Stimulated activated memory B cell treated with anti-CD40 and anti-IgM and Interleukin-4, amounts not matched to agents 10 μg/mL and 1 μg/mL and 100 μg/mL, for 72 hours (primary cell): ENCODE measurements around the gene MRTFA.
"Not testable (repeated sequence)": the region's sequence is repeated elsewhere in the genome, so short reads cannot be mapped to it uniquely, and the experiment has no call there.

Source experiments
- ATAC-seq: fragments of 150-1000 bp; cut with Tn5 transposase; 2 replicates; pipeline ENCODE4 v1.10.0; 2021
- H3K27ac Mint-ChIP-seq: one replicate; pipeline ENCODE4 v1.8.0; 2022; ENCODE audit warnings: mild to moderate bottlenecking, mixed read lengths
- H3K27me3 Mint-ChIP-seq: one replicate; pipeline ENCODE4 v1.8.0; 2022; ENCODE audit warnings: mixed read lengths
- H3K36me3 Mint-ChIP-seq: one replicate; pipeline ENCODE4 v1.8.0; 2022; ENCODE audit warnings: mixed read lengths
- H3K4me1 Mint-ChIP-seq: one replicate; pipeline ENCODE4 v1.8.0; 2022; ENCODE audit warnings: mixed read lengths
- H3K4me3 Mint-ChIP-seq: one replicate; pipeline ENCODE4 v1.8.0; 2022; ENCODE audit warnings: mild to moderate bottlenecking, moderate library complexity, mixed read lengths
- H3K9me3 Mint-ChIP-seq: one replicate; pipeline ENCODE4 v1.8.0; 2022; ENCODE audit warnings: mixed read lengths

Gene MRTFA

DNA sequence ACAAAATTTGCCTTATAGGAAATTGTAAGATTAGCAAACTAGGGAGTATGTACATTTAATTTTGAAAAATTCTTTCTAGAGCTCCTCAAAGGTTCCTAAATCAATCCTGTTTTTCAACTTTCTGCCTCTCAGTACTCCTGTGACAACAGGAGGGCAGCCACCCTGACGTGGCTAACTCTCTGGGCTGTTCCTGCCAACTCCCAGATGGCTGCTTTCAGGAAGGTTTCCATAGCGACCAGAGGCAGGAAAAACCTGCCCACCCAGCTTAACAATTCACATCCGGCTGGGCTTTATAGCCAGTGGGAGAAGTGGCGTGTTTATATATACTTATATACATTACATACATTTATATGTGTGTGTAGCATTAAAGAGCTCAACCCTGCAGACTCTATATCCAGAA lies 239.6 kb downstream of the MRTFA start:
- no peak for ATAC-seq
- H3K4me3 Mint-ChIP-seq, result no peak overlapping the region
- peaks cover 20% of the 10 kb centered on the region for H3K36me3 Mint-ChIP-seq

DNA sequence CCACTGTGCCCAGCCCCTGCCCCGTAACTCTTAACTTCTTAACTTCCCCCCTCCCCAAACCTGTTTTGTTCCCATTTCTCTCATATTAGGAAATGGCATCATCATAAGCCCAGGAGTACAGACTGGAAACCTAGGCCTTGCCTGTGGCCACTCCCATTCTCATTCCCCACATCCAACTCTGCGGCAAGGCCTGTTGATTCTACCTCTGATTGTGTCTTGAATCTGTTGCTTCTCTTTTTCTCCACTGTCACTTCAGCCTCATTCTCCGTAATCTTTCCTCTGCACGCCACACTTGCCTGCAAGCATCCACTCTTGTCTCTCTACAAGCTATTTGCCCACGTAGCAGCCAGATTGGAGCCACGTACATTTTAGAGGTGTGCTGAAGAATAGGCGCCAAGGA lies 240.9 kb downstream of the MRTFA start:
- no peak for ATAC-seq
- Mint-ChIP-seq H3K9me3 (no peaks in the 10 kb centered on the region), H3K36me3 (peaks cover 21% of the 10 kb centered on the region), H3K4me3 (no peak overlapping the region), H3K27ac (peak overlapping the region; percentile 0), H3K4me1 (peaks cover 80% of the 10 kb centered on the region), H3K27me3 (no peaks in the 10 kb centered on the region)

More for the DNA sequence above, 239.6 kb downstream of the MRTFA start:
- H3K4me1 Mint-ChIP-seq, result peaks cover 87% of the 10 kb centered on the region
- no peaks in the 10 kb centered on the region for H3K27me3 Mint-ChIP-seq
- H3K9me3 Mint-ChIP-seq, result no peaks in the 10 kb centered on the region
- peak overlapping the region; percentile 66 for H3K27ac Mint-ChIP-seq

DNA sequence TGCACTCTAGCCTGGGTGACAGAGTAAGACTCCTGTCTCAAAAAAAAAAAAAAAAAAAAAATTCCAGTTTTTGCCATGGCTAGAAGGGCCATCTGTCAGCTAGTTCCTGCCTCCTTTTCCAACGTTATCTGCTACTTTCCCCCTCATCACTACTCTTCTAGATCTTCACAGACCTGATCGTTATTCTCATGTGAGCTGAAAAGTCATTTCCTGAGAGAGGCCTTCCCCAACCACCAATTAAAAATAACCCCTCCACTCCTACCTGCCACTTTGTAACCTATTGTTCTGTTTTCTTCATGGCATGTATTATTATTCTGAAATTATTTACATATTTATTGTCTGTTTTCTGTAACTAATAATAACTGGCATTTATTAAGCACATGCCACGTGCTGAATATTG lies 241.9 kb downstream of the MRTFA start:
- no peaks in the 10 kb centered on the region for H3K27me3 Mint-ChIP-seq
- no peaks in the 10 kb centered on the region for H3K9me3 Mint-ChIP-seq
- peaks cover 73% of the 10 kb centered on the region for H3K4me1 Mint-ChIP-seq
- ATAC-seq, result no peak
- H3K36me3 Mint-ChIP-seq, result peaks cover 27% of the 10 kb centered on the region
- H3K4me3 Mint-ChIP-seq, result no peak overlapping the region
- no peak overlapping the region for H3K27ac Mint-ChIP-seq

DNA sequence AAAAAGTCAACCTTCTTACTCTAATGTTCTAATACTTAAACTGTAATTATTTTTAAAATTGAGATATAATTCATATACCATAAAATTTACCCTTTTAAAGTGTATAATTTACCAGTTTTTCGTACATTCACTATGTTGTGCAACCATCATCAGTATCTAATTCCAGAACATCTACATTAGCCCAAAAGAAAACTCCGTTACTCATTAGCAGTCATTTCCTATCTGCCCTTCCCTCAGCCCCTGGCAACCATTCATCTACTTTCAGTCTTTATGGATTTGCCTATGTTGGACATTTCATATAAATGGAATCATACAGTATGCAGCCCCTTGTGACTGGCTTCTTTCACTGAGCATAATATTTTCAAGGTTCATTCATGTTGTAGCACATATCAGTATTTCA lies 243.9 kb downstream of the MRTFA start:
- H3K4me3 Mint-ChIP-seq, result no peak overlapping the region
- H3K27me3 Mint-ChIP-seq, result no peaks in the 10 kb centered on the region
- H3K36me3 Mint-ChIP-seq, result peaks cover 40% of the 10 kb centered on the region
- H3K27ac Mint-ChIP-seq, result no peak overlapping the region
- H3K9me3 Mint-ChIP-seq, result no peaks in the 10 kb centered on the region
- H3K4me1 Mint-ChIP-seq, result peaks cover 74% of the 10 kb centered on the region
- ATAC-seq, result no peak

DNA sequence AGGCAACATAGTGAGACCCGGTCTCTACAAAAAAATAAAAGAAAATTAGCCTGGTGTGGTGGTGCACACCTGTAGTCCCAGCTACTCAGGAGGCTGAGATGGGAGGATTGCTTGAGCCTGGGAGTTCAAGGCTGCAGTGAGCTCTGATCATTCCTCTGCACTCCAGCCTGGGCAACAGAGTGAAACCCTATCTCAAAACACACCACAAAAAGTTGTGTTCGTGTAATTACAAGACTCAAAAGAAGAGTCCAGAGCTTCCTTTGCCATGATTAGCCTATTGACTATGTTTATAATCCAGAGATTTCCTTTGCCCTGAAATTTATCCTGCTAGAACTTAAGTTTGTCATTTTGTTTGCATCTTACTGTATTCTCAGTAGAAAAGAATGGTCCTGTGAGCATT lies 245.1 kb downstream of the MRTFA start:
- no peaks in the 10 kb centered on the region for H3K9me3 Mint-ChIP-seq
- H3K27ac Mint-ChIP-seq, result peak overlapping the region; percentile 10
- H3K4me3 Mint-ChIP-seq, result no peak overlapping the region
- peaks cover 67% of the 10 kb centered on the region for H3K4me1 Mint-ChIP-seq
- H3K36me3 Mint-ChIP-seq, result peaks cover 36% of the 10 kb centered on the region
- no peak for ATAC-seq
- H3K27me3 Mint-ChIP-seq, result no peaks in the 10 kb centered on the region

- no peak for ATAC-seq
- H3K9me3 Mint-ChIP-seq, result no peaks in the 10 kb centered on the region
- H3K4me3 Mint-ChIP-seq, result no peak overlapping the region
- peak overlapping the region; percentile 22 for H3K27ac Mint-ChIP-seq
- H3K36me3 Mint-ChIP-seq, result peaks cover 27% of the 10 kb centered on the region
- H3K27me3 Mint-ChIP-seq, result no peaks in the 10 kb centered on the region
- H3K4me1 Mint-ChIP-seq, result peaks cover 61% of the 10 kb centered on the region
Measured at GRCh38 chr22:40388231-40388630, 248.3 kb downstream of the MRTFA start.

- H3K36me3 Mint-ChIP-seq, result peaks cover 27% of the 10 kb centered on the region
- peak; percentile 67 for ATAC-seq
- H3K27ac Mint-ChIP-seq, result peak overlapping the region; percentile 22
- no peaks in the 10 kb centered on the region for H3K27me3 Mint-ChIP-seq
- peaks cover 65% of the 10 kb centered on the region for H3K4me1 Mint-ChIP-seq
- H3K4me3 Mint-ChIP-seq, result no peak overlapping the region
- H3K9me3 Mint-ChIP-seq, result no peaks in the 10 kb centered on the region
Measured at GRCh38 chr22:40387746-40388145, 248.8 kb downstream of the MRTFA start.

DNA sequence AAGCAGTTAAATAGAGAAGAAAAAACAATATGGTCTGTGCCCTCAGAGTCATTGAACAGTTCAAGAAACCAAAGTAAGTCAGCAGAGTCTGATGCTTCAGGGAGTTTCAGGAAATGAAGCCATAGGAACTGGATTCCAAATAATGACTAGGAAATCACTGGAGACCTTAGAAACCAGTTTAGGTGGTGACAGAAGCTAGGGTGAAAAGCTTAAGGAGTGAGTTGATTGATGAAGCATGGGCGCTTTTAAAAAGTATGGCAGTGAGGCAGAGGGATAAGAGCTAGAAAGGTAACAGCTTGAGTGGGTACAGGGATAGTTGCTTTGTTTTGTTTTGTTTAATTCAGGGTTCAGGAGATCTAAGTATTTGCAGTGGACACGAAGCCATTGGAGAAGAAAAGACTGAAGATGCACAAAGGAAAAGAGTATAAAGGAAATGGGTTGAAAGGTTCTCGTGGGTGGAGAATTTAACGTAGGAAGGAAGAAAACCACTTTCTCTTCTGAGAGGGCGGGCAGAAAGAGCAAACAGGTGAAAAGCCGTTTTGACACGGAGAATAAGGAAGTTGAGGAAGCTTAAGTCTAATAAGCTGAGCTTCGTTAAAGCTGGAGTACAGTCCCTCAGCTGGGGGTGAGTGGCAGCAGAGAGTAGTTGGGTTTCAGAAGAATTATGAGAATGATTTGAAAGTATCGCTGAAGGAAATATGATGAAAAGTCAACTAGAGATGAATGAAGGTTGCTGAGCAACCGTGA lies 251.3 kb downstream of the MRTFA start:
- H3K27me3 Mint-ChIP-seq, result no peaks in the 10 kb centered on the region
- peaks cover 23% of the 10 kb centered on the region for H3K36me3 Mint-ChIP-seq
- H3K27ac Mint-ChIP-seq, result peak overlapping the region; percentile 86
- peak; percentile 95 for ATAC-seq
- H3K4me1 Mint-ChIP-seq, result peaks cover 58% of the 10 kb centered on the region
- peak overlapping the region; percentile 80 for H3K4me3 Mint-ChIP-seq
- H3K9me3 Mint-ChIP-seq, result no peaks in the 10 kb centered on the region

GRCh38 chr22:40383905-40384304 lies 252.6 kb downstream of the MRTFA start:
- no peak for ATAC-seq
- Mint-ChIP-seq H3K27me3 (no peaks in the 10 kb centered on the region), H3K36me3 (peaks cover 18% of the 10 kb centered on the region), H3K4me1 (peaks cover 64% of the 10 kb centered on the region), H3K27ac (peak overlapping the region; percentile 86), H3K9me3 (no peaks in the 10 kb centered on the region), H3K4me3 (no peak overlapping the region)

DNA sequence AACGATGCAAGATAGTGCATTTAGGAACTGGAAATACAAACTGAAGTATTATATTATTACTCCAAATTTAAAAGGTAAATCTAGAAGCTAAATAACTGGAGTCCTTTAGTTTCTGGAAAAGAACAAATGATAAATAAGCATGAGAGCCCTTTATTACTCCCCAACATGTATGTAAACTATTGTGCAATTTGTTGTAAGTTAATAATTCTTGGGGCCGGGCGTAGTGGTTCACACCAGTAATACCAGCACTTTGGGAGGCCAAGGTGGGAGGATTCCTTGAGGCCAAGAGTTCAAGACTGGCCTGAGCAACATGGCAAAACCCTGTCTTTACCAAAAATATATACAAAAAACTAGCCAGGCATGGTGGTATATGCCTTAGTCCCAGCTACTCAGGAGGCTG lies 255.1 kb downstream of the MRTFA start:
- Mint-ChIP-seq H3K27ac (no peak overlapping the region), H3K4me1 (peaks cover 60% of the 10 kb centered on the region), H3K27me3 (no peaks in the 10 kb centered on the region), H3K36me3 (peaks cover 6% of the 10 kb centered on the region), H3K9me3 (no peaks in the 10 kb centered on the region), H3K4me3 (no peak overlapping the region)
- ATAC-seq, result no peak

DNA sequence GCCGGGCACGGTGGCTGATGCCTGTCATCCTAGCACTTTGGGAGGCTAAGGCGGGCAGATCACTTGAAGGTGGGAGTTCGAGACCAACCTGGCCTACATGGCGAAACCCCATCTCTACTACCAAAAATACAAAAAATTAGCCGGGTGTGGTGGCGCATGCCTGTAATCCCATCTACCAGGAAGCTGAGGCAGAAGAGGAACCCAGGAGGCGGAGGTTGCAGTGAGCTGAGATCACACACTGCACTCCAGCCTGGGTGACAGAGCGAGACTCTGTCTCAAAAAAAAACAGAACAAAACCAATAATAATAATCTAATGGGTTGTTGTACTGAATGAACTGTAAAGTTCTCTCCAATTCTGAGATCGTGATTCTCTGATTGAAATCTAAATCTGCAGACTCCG lies 258.1 kb downstream of the MRTFA start:
- not testable (repeated sequence) for H3K36me3 Mint-ChIP-seq, H3K27me3 Mint-ChIP-seq, H3K9me3 Mint-ChIP-seq, ATAC-seq, H3K4me3 Mint-ChIP-seq
- peak overlapping the region; percentile 13 for H3K27ac Mint-ChIP-seq
- peaks cover 58% of the 10 kb centered on the region for H3K4me1 Mint-ChIP-seq

- Mint-ChIP-seq H3K4me3 (no peak overlapping the region), H3K27ac (no peak overlapping the region), H3K9me3 (no peaks in the 10 kb centered on the region), H3K4me1 (peaks cover 58% of the 10 kb centered on the region), H3K36me3 (peaks cover 12% of the 10 kb centered on the region), H3K27me3 (no peaks in the 10 kb centered on the region)
- no peak for ATAC-seq
Measured at GRCh38 chr22:40377931-40378330, 258.6 kb downstream of the MRTFA start.

DNA sequence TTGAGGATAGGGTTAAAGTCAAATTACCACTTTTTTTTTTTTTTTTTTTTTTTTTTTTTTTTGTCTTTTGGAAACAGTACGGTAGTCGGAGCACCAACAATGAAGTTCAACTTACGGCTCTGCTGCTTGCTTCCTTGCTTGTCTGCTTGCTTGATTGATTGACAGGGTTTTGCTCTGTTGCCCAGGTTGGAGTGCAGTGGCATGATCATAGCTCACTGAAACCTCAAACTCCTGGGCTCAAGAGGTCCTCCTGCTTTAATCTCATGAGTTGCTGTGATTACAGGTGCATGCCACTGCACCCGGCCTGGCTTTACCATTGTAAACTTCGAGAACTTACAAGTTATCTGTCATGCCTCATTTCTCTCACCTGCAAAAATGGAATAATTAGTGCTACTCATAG lies 260.4 kb downstream of the MRTFA start:
- Mint-ChIP-seq H3K4me3 (no peak overlapping the region), H3K4me1 (peaks cover 63% of the 10 kb centered on the region)
- ATAC-seq, result peak; percentile 59

DNA sequence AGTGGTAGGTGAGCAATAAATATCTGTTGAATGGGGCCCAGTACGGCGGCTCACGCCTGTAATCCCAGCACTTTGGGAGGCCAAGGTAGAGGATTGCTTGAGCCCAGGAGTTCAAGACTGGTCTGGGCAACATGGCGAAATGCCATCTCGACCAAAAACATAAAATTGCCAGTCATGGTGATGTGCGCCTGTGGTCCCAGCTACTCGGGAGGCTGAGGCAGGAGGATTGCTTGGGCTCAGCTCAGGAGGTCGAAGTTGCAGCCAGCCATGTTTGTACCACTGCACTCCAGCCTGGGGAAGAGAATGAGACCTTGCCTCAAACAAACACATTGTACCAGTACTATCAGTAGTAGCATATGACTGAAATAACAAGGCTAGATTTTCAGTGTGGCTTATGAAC lies 262.0 kb downstream of the MRTFA start:
- no peaks in the 10 kb centered on the region for H3K9me3 Mint-ChIP-seq
- H3K27ac Mint-ChIP-seq, result peak overlapping the region; percentile 72
- H3K27me3 Mint-ChIP-seq, result no peaks in the 10 kb centered on the region
- no peak overlapping the region for H3K4me3 Mint-ChIP-seq
- H3K36me3 Mint-ChIP-seq, result peaks cover 6% of the 10 kb centered on the region
- H3K4me1 Mint-ChIP-seq, result peaks cover 64% of the 10 kb centered on the region
- no peak for ATAC-seq

More for the DNA sequence above, 260.4 kb downstream of the MRTFA start:
- Mint-ChIP-seq H3K27me3 (no peaks in the 10 kb centered on the region), H3K9me3 (no peaks in the 10 kb centered on the region), H3K36me3 (peaks cover 6% of the 10 kb centered on the region), H3K27ac (peak overlapping the region; percentile 72)

GRCh38 chr22:40368836-40369235 lies 267.7 kb downstream of the MRTFA start:
- H3K36me3 Mint-ChIP-seq, result peaks cover 47% of the 10 kb centered on the region
- no peaks in the 10 kb centered on the region for H3K9me3 Mint-ChIP-seq

DNA sequence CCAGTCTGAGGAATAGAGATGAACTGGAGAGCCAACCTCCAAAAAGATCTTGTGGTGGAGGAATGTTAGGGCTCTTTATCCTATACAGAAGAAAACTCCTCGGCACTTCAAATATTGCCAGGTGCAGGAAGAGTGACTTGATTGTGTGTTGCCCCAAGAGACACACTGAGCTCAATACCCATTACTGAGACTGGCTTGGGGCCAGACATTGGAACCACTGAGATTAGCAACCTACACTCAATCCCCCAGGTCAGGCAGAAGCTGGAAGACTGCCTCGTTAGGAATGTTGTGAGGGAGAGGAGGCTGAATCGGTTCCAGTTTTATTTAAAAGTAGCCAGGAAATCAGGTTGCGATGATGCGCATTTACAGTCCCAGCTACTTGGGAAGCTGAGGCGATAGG lies 268.5 kb downstream of the MRTFA start:
- no peak overlapping the region for H3K4me3 Mint-ChIP-seq
- no peaks in the 10 kb centered on the region for H3K9me3 Mint-ChIP-seq
- H3K36me3 Mint-ChIP-seq, result peaks cover 49% of the 10 kb centered on the region
- H3K4me1 Mint-ChIP-seq, result peaks cover 20% of the 10 kb centered on the region
- H3K27me3 Mint-ChIP-seq, result no peaks in the 10 kb centered on the region
- no peak overlapping the region for H3K27ac Mint-ChIP-seq
- ATAC-seq, result no peak

More at GRCh38 chr22:40368836-40369235, 267.7 kb downstream of the MRTFA start:
- no peaks in the 10 kb centered on the region for H3K27me3 Mint-ChIP-seq
- H3K4me1 Mint-ChIP-seq, result peaks cover 25% of the 10 kb centered on the region
- no peak for ATAC-seq
- H3K27ac Mint-ChIP-seq, result no peak overlapping the region
- no peak overlapping the region for H3K4me3 Mint-ChIP-seq
